Limb (tissue), 2 donors: Measurements from ENCODE around the gene LRRFIP1.
"Not testable (repeated sequence)": the region's sequence is repeated elsewhere in the genome, so short reads cannot be mapped to it uniquely, and the experiment has no call there.

Experiments
- DNase-seq, 2 donors: peaks; one replicate each; pipeline ENCODE4 v3.0.0-alpha.2; 2016; ENCODE audit errors: extremely low spot score in 2 of 2

The LRRFIP1 gene

GRCh38 chr2:237627441-237628246, at the start of gene LRRFIP1:
TSS of gene LRRFIP1 (plus strand) at chr2:237627587. CDS start at chr2:237627645, 58 bp downstream.
- DNase-seq = peak in 1 of 2 donors; percentile 71

GRCh38 chr2:237577956-237578870, 49.2 kb upstream of the LRRFIP1 start:
- no peak for DNase-seq

- DNase-seq = no peak
Observed at GRCh38 chr2:237581326-237581725, 46.1 kb upstream of the LRRFIP1 start.

GRCh38 chr2:237581751-237582746, 45.3 kb upstream of the LRRFIP1 start:
- DNase-seq = peak; percentile 70 to 76

- no peak for DNase-seq
Observed at GRCh38 chr2:237583385-237584295, 43.7 kb upstream of the LRRFIP1 start.

GRCh38 chr2:237585590-237586221, 41.7 kb upstream of the LRRFIP1 start:
- no peak for DNase-seq

GRCh38 chr2:237588044-237588696, 39.2 kb upstream of the LRRFIP1 start:
- no peak for DNase-seq

- DNase-seq = no peak
Observed at GRCh38 chr2:237590272-237591140, 36.9 kb upstream of the LRRFIP1 start, which contains the start of gene RAB17. TSS of gene RAB17 (minus strand) at chr2:237590734. CDS start at chr2:237586154, 4,580 bp downstream.

GRCh38 chr2:237591141-237591881, 36.1 kb upstream of the LRRFIP1 start:
- no peak for DNase-seq

GRCh38 chr2:237592425-237592980, 34.9 kb upstream of the LRRFIP1 start:
- DNase-seq = no peak

GRCh38 chr2:237593036-237593435, 34.4 kb upstream of the LRRFIP1 start:
- no peak for DNase-seq

- DNase-seq = no peak
Observed at GRCh38 chr2:237593596-237594320, 33.6 kb upstream of the LRRFIP1 start.

- DNase-seq = no peak
Observed at GRCh38 chr2:237594514-237594871, 32.9 kb upstream of the LRRFIP1 start.

GRCh38 chr2:237595829-237596519, 31.4 kb upstream of the LRRFIP1 start:
- not testable (repeated sequence) for DNase-seq

GRCh38 chr2:237596520-237597195, 30.7 kb upstream of the LRRFIP1 start:
- DNase-seq = no peak
